Activated CD4-positive, CD25-positive, alpha-beta regulatory T cell treated with anti-CD3 and anti-CD28 coated beads, Interleukin-2, amount 50 U/mL, for 24 hours (primary cell): ENCODE measurements around the gene TMEM141.
A peak's percentile ranks its signal among the peaks of the same experiment; 100 is the strongest.
"Not testable (repeated sequence)": the region's sequence is repeated elsewhere in the genome, so short reads cannot be mapped to it uniquely, and the experiment has no call there.

Experiments
- ATAC-seq, 2 donors: fragments of 150-1000 bp; cut with Tn5 transposase; one replicate each; pipeline ENCODE4 v1.10.0; 2021; ENCODE audit warnings: mild to moderate bottlenecking in 1 of 2, moderate library complexity in 1 of 2

The TMEM141 gene

GRCh38 chr9:136773386-136774044, 17.6 kb upstream of the TMEM141 start:
- peak; percentile 32 to 59 for ATAC-seq

DNA sequence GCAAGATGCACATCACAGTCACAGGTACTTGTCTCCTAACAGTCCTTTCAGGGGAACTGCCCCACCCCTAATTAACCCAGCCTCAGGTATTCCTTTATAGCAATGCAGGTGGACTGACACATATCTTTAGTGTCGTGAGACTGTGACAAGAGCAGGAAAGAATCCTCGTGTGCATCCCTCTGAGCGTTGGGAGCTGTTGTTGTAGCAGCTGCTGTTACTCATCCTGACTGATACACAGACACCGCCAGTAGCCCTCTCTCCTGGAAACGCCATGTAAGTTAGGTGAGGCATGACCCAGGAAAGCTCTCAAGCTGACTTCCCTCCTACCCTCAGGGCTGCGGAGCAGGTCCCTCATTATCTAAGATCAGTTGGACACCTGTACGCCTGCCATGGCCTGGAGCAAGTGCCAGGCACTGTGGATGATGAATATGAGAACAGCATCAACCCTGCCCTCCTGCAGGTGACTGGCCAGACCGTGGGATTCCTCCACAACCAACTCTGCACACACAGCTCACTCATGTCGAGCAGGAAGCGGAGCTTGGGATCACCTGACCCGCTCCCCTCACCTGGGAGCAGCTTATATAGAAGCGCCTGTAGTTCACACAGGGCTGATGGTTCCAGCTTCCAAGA, 16.6 kb upstream of the TMEM141 start:
- no peak for ATAC-seq

- no peak for ATAC-seq
These were observed 16.0 kb upstream of the TMEM141 start for GRCh38 chr9:136775191-136775590.

GRCh38 chr9:136776947-136777346, 14.2 kb upstream of the TMEM141 start:
- no peak for ATAC-seq

GRCh38 chr9:136777359-136777758, 13.8 kb upstream of the TMEM141 start:
- ATAC-seq, result no peak

DNA sequence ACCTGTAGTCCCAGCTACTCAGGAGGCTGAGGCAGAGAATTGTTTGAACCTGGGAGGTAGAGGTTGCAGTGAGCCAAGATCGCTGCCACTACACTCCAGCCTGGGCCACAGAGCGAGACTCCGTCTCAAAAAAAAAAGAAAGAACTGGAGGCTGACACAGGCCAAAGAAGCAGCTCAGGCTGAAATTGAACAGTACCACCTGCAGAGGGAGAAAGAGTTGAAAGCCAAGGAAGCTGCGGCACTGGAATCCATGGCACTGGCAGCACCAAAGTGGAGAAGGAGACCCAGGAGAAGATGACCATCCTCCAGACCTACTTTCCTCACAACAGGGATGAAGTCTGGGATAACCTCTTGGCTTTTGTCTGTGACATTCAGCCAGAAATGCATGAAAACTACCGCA, 11.3 kb upstream of the TMEM141 start:
- no peak for ATAC-seq

DNA sequence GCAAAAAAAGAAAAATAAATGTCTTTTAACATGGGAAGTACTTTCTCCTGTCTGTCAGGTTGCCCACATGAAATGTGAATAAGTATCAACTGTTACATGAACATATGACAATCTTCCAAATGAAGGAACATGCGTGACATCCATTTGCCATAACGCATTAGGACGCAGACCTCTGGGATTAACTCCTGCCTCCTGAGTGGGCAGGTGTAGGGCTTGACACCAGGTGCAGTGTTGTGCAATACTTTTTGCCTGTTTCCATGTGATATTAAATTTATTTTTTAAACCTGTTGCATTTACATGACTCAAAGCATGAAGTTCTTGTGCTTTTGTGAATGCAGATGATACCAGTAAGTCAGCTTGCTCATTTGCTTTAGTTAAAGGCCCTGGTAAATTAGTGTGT, 8.7 kb upstream of the TMEM141 start:
- no peak for ATAC-seq

DNA sequence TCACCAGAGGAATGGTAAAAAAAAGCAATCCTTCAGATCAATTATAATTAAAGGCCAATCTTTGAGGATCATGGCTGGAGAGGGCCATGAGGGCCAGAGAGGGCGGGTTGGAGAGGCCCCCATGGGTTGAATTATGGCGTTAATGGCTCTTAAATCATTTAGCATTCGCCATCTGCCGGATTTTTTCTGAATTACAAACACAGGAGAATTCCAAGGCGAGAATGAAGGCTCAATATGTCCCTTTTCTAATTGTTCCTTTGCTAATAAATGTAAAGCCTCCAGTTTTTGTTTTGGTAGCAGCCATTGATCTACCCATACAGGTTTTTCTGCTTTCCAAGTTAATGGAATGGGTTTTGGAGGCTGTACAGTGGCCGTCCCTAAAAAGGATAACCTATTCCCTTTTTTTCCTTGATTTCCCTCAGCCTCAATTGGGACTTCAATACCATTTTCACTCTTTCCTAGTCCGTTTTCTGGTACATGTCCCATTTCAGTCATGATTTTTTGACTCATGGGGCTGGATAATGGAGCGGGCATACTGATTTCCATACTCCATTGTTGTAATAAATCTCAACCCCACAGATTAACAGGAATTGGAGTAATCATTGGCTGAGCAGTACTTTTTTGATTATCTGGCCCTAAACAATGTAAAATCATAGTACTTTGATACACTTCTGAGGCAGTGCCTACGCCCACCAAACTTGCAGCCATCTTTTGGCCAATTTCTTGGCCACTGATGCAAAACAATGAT, 6.7 kb upstream of the TMEM141 start:
- no peak for ATAC-seq

DNA sequence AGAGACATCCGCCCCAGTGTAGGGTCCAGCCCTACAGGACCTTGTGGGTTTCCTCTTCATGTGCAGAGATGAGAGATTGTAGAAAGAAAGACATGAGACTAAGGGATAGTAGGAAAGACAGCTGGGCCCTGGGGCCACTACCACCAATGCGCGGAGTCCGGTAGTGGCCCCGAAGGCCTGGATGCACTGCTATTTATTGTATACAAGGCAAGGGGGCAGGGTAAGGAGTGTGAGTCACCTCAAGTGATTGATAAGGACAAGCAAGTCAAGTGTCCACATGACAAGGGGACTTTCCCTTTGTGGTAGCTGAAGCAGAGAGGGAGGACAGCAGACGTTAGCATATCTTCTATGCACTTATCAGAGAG, 6.2 kb upstream of the TMEM141 start:
- ATAC-seq, result peak; percentile 61 to 93

DNA sequence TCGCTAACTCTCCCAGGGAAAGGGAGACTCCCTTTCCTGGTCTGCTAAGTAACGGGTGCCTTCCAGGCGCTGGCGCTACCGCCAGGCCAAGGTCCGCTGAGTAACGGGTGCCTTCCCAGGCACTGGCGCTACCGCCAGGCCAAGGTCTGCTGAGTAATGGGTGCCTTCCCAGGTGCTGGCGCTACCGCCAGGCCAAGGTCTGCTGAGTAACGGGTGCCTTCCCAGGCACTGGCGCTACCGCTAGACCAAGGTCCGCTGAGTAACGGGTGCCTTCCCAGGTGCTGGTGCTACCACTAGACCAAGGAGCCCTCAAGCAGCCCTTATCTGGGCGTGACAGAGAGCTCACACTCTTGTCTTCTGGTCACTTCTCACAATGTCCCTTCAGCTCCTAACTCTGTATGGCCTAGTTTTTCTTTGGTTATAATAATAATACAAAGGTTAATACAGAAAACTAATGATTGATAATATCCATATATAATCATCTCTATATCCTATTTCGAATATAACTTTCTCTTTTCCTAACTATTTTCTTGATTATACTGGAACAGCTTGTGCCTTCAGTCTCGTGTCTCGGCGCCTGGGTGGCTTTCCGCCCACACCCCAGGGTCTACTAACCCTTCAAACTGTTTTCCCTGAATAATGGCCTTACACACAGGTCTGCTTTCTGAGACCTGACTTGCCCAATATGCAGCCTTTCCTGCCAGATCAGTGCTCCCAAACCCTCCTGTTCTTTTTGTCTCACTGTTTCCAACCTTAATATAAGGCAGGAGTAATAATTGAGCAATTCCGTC, 5.4 kb upstream of the TMEM141 start:
- not testable (repeated sequence) for ATAC-seq

GRCh38 chr9:136786451-136786850, 4.7 kb upstream of the TMEM141 start:
- no peak for ATAC-seq

GRCh38 chr9:136786983-136787382, 4.2 kb upstream of the TMEM141 start:
- not testable (repeated sequence) for ATAC-seq

DNA sequence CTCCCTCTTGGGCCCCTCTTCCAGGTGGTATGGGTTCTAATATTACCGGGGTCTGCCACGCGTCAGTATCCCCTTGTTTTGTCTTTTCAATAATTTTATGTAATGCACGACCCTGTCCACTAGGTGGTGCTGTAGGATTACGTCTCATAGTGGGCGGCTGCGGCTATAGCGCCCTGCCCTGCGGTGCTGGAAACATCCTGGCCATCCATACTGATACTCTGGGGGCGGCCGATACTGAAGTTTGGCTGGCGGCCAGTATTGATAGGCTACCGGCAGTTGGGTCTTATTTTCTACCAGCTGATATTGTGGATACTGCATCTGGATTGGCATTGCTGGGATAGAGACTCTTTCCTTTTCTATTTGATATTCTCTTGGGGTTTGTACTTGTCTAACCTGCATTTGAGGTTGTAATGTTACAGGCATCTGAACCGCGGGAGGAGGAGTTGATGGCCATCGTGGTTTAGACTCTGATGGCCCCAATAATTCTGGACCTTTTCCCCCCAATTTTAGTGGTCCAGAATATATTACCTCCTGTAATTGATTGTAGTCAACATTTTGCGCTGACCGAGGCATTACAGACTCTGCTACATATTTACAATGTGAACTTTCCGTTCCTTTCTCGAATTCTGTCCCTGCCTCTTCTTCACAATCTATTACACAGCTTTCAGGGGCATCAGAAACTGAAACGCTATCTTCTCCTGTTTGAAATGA, 3.3 kb upstream of the TMEM141 start:
- ATAC-seq, result no peak

DNA sequence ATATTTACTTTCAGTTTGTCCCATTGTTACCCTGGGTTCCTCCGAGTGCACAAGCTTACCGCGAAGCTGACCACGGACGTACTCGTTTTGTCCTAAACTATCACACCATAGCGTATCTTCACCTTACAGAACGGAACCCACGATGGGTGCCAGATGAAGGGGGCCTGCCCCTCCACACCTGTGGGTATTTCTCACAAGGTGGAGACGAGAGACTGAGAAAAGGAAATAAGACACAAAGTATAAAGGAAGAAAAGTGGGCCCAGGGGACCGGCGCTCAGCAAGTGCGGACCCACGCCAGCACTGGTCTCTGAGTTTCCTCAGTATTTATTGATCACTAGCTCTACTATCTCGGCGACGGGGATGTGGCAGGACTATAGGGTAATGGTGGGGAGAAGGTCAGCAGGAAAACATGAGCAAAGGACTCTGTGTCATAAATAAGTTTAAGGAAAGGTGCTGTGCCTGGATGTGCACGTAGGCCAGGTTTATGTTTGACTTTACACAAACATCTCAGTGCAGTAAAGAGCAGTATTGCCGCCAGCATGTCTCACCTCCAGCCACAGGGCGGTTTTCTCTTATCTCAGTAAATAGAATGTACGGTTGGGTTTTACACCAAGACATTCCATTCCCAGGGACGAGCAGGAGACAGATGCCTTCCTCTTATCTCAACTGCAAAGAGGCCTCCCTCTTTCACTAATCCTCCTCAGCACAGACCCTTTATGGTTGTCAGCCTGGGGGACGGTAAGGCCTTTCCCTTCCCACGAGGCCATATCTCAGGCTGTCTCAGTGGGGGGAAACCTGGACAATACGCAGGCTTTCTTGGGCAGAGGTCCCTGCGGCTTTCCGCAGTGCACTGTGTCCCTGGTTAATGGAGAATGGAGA, 2.3 kb upstream of the TMEM141 start:
- not testable (repeated sequence) for ATAC-seq

- ATAC-seq, result no peak
These were observed 1.6 kb upstream of the TMEM141 start for GRCh38 chr9:136789523-136789937.

DNA sequence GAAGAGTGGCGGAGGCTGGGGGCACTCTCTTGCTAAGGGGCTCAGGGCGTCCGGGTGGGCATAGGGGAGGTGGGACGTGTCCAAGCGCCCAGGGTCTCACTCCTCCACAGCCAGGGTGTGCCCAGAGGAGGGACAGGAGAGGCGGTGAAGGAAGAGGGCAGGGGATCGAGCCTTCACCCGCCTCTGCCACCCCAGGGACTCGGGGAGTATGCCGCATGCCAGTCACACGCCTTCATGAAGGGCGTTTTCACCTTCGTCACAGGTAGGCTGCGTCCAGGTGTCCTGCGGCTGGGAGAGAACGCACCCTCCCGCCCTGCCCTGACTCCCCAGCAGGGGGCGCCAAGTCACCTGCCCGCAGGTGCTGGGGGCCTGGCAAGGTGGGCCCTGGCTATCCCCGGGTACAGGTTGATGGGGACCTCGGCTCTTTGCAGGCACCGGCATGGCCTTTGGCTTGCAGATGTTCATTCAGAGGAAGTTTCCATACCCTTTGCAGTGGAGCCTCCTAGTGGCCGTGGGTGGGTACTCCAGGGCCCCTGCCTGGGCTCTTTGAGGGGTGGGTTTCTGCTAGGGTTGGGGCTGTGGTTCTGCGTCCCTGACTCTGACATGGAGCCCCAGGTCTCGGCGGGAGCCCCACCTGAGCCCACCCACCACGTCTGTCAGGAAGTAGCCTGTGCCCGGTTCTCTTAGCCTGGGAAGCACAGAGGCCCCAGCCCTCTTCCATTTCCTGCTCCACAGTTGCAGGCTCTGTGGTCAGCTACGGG, 552 bp downstream of the TMEM141 start:
- peak; percentile 11 for ATAC-seq

GRCh38 chr9:136792321-136793085, 1.4 kb downstream of the TMEM141 start:
- no peak for ATAC-seq

GRCh38 chr9:136793086-136793946, 2.2 kb downstream of the TMEM141 start:
- ATAC-seq, result no peak
